ENCODE data around the gene CLDN10.
"Not testable (repeated sequence)": the region's sequence is repeated elsewhere in the genome, so short reads cannot be mapped to it uniquely, and the experiment has no call there.

Gene CLDN10

GRCh38 chr13:95564733-95565291 is 12.3 kb downstream of the CLDN10 start:
- Histone ChIP-seq H4K91ac (ENCODE audit: low read depth, low read length, poor library complexity) (no peak overlapping the region), H3K23ac (ENCODE audit: low read depth, low read length, poor library complexity) (no peak overlapping the region), H2AFZ (ENCODE audit: low read length) (no peak overlapping the region), H3K9me3 (replicated peaks in 1 of 2; ENCODE audit: control insufficient read depth in 2 of 2, insufficient read depth in 1 of 2, low read depth in 1 of 2, low read length in 2 of 2) (no peaks in the 10 kb centered on the region), H3K4me3 (ENCODE audit: low read length in 2 of 2) (no peak overlapping the region), H4K8ac (ENCODE audit: low read depth, low read length) (no peak overlapping the region), H2BK120ac (ENCODE audit: low read depth, low read length) (no peak overlapping the region), H2BK12ac (ENCODE audit: low read length) (no peak overlapping the region), H3K9ac (ENCODE audit: low read depth, low read length, poor library complexity) (no peak overlapping the region), H2BK15ac (ENCODE audit: low read length) (no peak overlapping the region), H3K27ac (replicated peaks; ENCODE audit: low read length) (no peak overlapping the region), H3K14ac (ENCODE audit: low read length) (no peak overlapping the region), H3K18ac (ENCODE audit: low read length) (no peak overlapping the region), H3K79me1 (ENCODE audit: low read depth, low read length) (no peaks in the 10 kb centered on the region), H3K4me2 (ENCODE audit: insufficient read depth, low read length, poor library complexity, severe bottlenecking) (no peak overlapping the region), H2BK5ac (ENCODE audit: low read length) (no peak overlapping the region), H3K27me3 (ENCODE audit: control insufficient read depth in 3 of 3, insufficient read depth in 3 of 3, low read depth in 1 of 3, low read length in 3 of 3) (peaks cover 0 to 8% (median 0%) of the 10 kb centered on the region in 3 experiments), H3K4me1 (ENCODE audit: control insufficient read depth in 2 of 2, insufficient read depth in 1 of 2, low read depth in 1 of 2, low read length in 2 of 2) (no peaks in the 10 kb centered on the region), H3K4ac (ENCODE audit: low read length) (no peak overlapping the region), H3K36me3 (replicated peaks in 1 of 2; ENCODE audit: control insufficient read depth in 2 of 2, insufficient read depth in 2 of 2, low read length in 2 of 2) (no peaks in the 10 kb centered on the region), H2AK5ac (ENCODE audit: low read depth, low read length) (no peak overlapping the region)
- WGBS, 2 donors (ENCODE audit: extremely low coverage in 2 of 2, insufficient read length in 2 of 2, insufficient replicate concordance in 1 of 2): no CpG with 5 or more reads among the region's 5 CpGs
- DNase-seq (ENCODE audit: low spot score): no peak

GRCh38 chr13:95565758-95566157 is 13.2 kb downstream of the CLDN10 start:
- not testable (repeated sequence) for H3K9ac ChIP-seq (ENCODE audit: low read depth, low read length, poor library complexity); H3K18ac ChIP-seq (ENCODE audit: low read length)

GRCh38 chr13:95568131-95568530 is 15.6 kb downstream of the CLDN10 start:
- no peak overlapping the region for H2BK5ac ChIP-seq (ENCODE audit: low read length)
- H3K14ac ChIP-seq (ENCODE audit: low read length): no peak overlapping the region
- H2AFZ ChIP-seq (ENCODE audit: low read length): no peak overlapping the region
- no peak overlapping the region for H3K9ac ChIP-seq (ENCODE audit: low read depth, low read length, poor library complexity)
- H2BK120ac ChIP-seq (ENCODE audit: low read depth, low read length): no peak overlapping the region
- no peak overlapping the region for H3K27ac ChIP-seq (replicated peaks; ENCODE audit: low read length)
- H3K27me3 ChIP-seq (ENCODE audit: control insufficient read depth in 3 of 3, insufficient read depth in 3 of 3, low read depth in 1 of 3, low read length in 3 of 3): peaks cover 0 to 8% (median 0%) of the 10 kb centered on the region in 3 experiments
- peaks cover 0 to 10% of the 10 kb centered on the region in 2 donors for H3K4me1 ChIP-seq (ENCODE audit: control insufficient read depth in 2 of 2, insufficient read depth in 1 of 2, low read depth in 1 of 2, low read length in 2 of 2)
- H4K91ac ChIP-seq (ENCODE audit: low read depth, low read length, poor library complexity): no peak overlapping the region
- H3K4me3 ChIP-seq (ENCODE audit: low read length in 2 of 2): no peak overlapping the region
- DNase-seq (ENCODE audit: low spot score): no peak
- no peak overlapping the region for H2BK12ac ChIP-seq (ENCODE audit: low read length)
- H3K36me3 ChIP-seq (replicated peaks in 1 of 2; ENCODE audit: control insufficient read depth in 2 of 2, insufficient read depth in 2 of 2, low read length in 2 of 2): no peaks in the 10 kb centered on the region
- H3K79me1 ChIP-seq (ENCODE audit: low read depth, low read length): no peaks in the 10 kb centered on the region
- H3K23ac ChIP-seq (ENCODE audit: low read depth, low read length, poor library complexity): no peak overlapping the region
- no peaks in the 10 kb centered on the region for H3K9me3 ChIP-seq (replicated peaks in 1 of 2; ENCODE audit: control insufficient read depth in 2 of 2, insufficient read depth in 1 of 2, low read depth in 1 of 2, low read length in 2 of 2)
- no peak overlapping the region for H2BK15ac ChIP-seq (ENCODE audit: low read length)
- H3K4ac ChIP-seq (ENCODE audit: low read length): no peak overlapping the region
- no peak overlapping the region for H3K4me2 ChIP-seq (ENCODE audit: insufficient read depth, low read length, poor library complexity, severe bottlenecking)
- no peak overlapping the region for H2AK5ac ChIP-seq (ENCODE audit: low read depth, low read length)
- no peak overlapping the region for H3K18ac ChIP-seq (ENCODE audit: low read length)
- no CpG with 5 or more reads among the region's 2 CpGs for WGBS, 2 donors (ENCODE audit: extremely low coverage in 2 of 2, insufficient read length in 2 of 2, insufficient replicate concordance in 1 of 2)
- no peak overlapping the region for H4K8ac ChIP-seq (ENCODE audit: low read depth, low read length)

More at GRCh38 chr13:95565758-95566157, 13.2 kb downstream of the CLDN10 start:
- not testable (repeated sequence) for H3K27me3 ChIP-seq (ENCODE audit: control insufficient read depth in 3 of 3, insufficient read depth in 3 of 3, low read depth in 1 of 3, low read length in 3 of 3); H2AK5ac ChIP-seq (ENCODE audit: low read depth, low read length); H4K8ac ChIP-seq (ENCODE audit: low read depth, low read length); H4K91ac ChIP-seq (ENCODE audit: low read depth, low read length, poor library complexity); H2BK120ac ChIP-seq (ENCODE audit: low read depth, low read length); H3K23ac ChIP-seq (ENCODE audit: low read depth, low read length, poor library complexity); H3K4me2 ChIP-seq (ENCODE audit: insufficient read depth, low read length, poor library complexity, severe bottlenecking); H3K4me3 ChIP-seq (ENCODE audit: low read length in 2 of 2); H3K79me1 ChIP-seq (ENCODE audit: low read depth, low read length); H3K27ac ChIP-seq (replicated peaks; ENCODE audit: low read length); DNase-seq (ENCODE audit: low spot score); H3K9me3 ChIP-seq (replicated peaks in 1 of 2; ENCODE audit: control insufficient read depth in 2 of 2, insufficient read depth in 1 of 2, low read depth in 1 of 2, low read length in 2 of 2); H3K14ac ChIP-seq (ENCODE audit: low read length); H2BK12ac ChIP-seq (ENCODE audit: low read length); H3K36me3 ChIP-seq (replicated peaks in 1 of 2; ENCODE audit: control insufficient read depth in 2 of 2, insufficient read depth in 2 of 2, low read length in 2 of 2); H2BK15ac ChIP-seq (ENCODE audit: low read length); H3K4me1 ChIP-seq (ENCODE audit: control insufficient read depth in 2 of 2, insufficient read depth in 1 of 2, low read depth in 1 of 2, low read length in 2 of 2); H2BK5ac ChIP-seq (ENCODE audit: low read length); H3K4ac ChIP-seq (ENCODE audit: low read length); H2AFZ ChIP-seq (ENCODE audit: low read length)
- no CpG with 5 or more reads among the region's 1 CpG for WGBS, 2 donors (ENCODE audit: extremely low coverage in 2 of 2, insufficient read length in 2 of 2, insufficient replicate concordance in 1 of 2)

GRCh38 chr13:95570016-95570415 is 17.5 kb downstream of the CLDN10 start:
- no peaks in the 10 kb centered on the region for H3K27me3 ChIP-seq (ENCODE audit: control insufficient read depth in 3 of 3, insufficient read depth in 3 of 3, low read depth in 1 of 3, low read length in 3 of 3)
- H3K79me1 ChIP-seq (ENCODE audit: low read depth, low read length): no peaks in the 10 kb centered on the region
- H3K4me3 ChIP-seq (ENCODE audit: low read length in 2 of 2): no peak overlapping the region
- H2BK12ac ChIP-seq (ENCODE audit: low read length): no peak overlapping the region
- no peak overlapping the region for H2BK5ac ChIP-seq (ENCODE audit: low read length)
- no peak overlapping the region for H2BK15ac ChIP-seq (ENCODE audit: low read length)
- H4K91ac ChIP-seq (ENCODE audit: low read depth, low read length, poor library complexity): no peak overlapping the region
- no peaks in the 10 kb centered on the region for H3K36me3 ChIP-seq (replicated peaks in 1 of 2; ENCODE audit: control insufficient read depth in 2 of 2, insufficient read depth in 2 of 2, low read length in 2 of 2)
- no peak overlapping the region for H3K4ac ChIP-seq (ENCODE audit: low read length)
- no peak overlapping the region for H3K9ac ChIP-seq (ENCODE audit: low read depth, low read length, poor library complexity)
- no peak overlapping the region for H4K8ac ChIP-seq (ENCODE audit: low read depth, low read length)
- no peak for DNase-seq (ENCODE audit: low spot score)
- H3K9me3 ChIP-seq (replicated peaks in 1 of 2; ENCODE audit: control insufficient read depth in 2 of 2, insufficient read depth in 1 of 2, low read depth in 1 of 2, low read length in 2 of 2): no peaks in the 10 kb centered on the region
- H3K23ac ChIP-seq (ENCODE audit: low read depth, low read length, poor library complexity): no peak overlapping the region
- H3K4me1 ChIP-seq (ENCODE audit: control insufficient read depth in 2 of 2, insufficient read depth in 1 of 2, low read depth in 1 of 2, low read length in 2 of 2): peaks cover 0 to 10% of the 10 kb centered on the region in 2 donors
- no peak overlapping the region for H2AFZ ChIP-seq (ENCODE audit: low read length)
- H3K27ac ChIP-seq (replicated peaks; ENCODE audit: low read length): no peak overlapping the region
- H3K4me2 ChIP-seq (ENCODE audit: insufficient read depth, low read length, poor library complexity, severe bottlenecking): no peak overlapping the region
- no peak overlapping the region for H3K18ac ChIP-seq (ENCODE audit: low read length)
- H2BK120ac ChIP-seq (ENCODE audit: low read depth, low read length): no peak overlapping the region
- H2AK5ac ChIP-seq (ENCODE audit: low read depth, low read length): no peak overlapping the region
- no peak overlapping the region for H3K14ac ChIP-seq (ENCODE audit: low read length)
- WGBS, 2 donors (ENCODE audit: extremely low coverage in 2 of 2, insufficient read length in 2 of 2, insufficient replicate concordance in 1 of 2): no CpG with 5 or more reads among the region's 5 CpGs

All from neuronal stem cell (in vitro differentiated cells).